Peyer's patch (tissue), 4 donors: ENCODE measurements around the gene NUMA1.

Experiments
- CTCF ChIP-seq, 6 experiments: fragments of 450-650 bp in 4 of 6; fragments of 200-600 bp in 2 of 6; sonication (generic) in 1 of 6; IDR thresholded peaks; one replicate each; pipeline ENCODE4 v1.5.1; 2017 to 2019; ENCODE audit warnings: antibody characterized with exemption in 6 of 6, mild to moderate bottlenecking in 3 of 6, moderate library complexity in 1 of 6
- POLR2A ChIP-seq, 2 donors: fragments of 450-650 bp; IDR thresholded peaks; one replicate each; pipeline ENCODE4 v1.5.1; 2017; ENCODE audit warnings: antibody characterized with exemption in 2 of 2, mild to moderate bottlenecking in 2 of 2, moderate library complexity in 2 of 2

DNA sequence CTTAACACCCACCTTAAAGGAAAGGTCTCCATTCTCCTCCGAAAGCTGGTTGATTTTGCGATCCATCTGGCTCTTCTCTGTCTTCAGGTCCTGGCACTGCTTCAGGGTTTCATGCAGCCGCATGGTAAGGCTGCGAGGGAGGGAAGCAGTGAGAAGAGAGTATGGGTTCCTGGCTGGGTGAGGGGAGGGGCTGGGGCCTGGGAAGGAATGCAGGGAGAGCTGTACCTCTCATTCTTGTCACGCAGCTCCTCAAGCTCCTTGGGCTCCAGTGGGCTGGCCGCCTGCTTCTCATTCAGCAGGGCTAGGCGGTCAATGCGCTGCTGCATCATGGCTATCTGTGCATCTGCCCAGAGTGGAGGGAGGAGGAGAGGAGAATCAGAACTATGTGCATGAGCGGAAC lies 62.2 kb downstream of the NUMA1 start:
- TF ChIP-seq CTCF (IDR thresholded peaks at IDR 0.05) (no peak), POLR2A (IDR thresholded peaks at IDR 0.05) (no peak)
